ENCODE results near the gene AP1M1.

AP1M1 gene

GRCh38 chr19:16288544-16288943, 90.8 kb downstream of the AP1M1 start:
- Histone ChIP-seq H4K8ac (ENCODE audit: low read depth, low read length) (no peak overlapping the region), H3K27ac (ENCODE audit: low read depth, low read length) (no peak overlapping the region), H3K18ac (ENCODE audit: low read length) (no peak overlapping the region), H3K36me3 (ENCODE audit: control insufficient read depth in 1 of 2, insufficient read depth in 2 of 2, low read length in 2 of 2) (no peaks in the 10 kb centered on the region), H2AK5ac (ENCODE audit: low read length) (no peak overlapping the region), H3K4me3 (ENCODE audit: low read depth, low read length) (no peak overlapping the region), H3K23ac (ENCODE audit: low read length) (no peak overlapping the region), H2BK12ac (ENCODE audit: low read length) (no peak overlapping the region), H3K9ac (ENCODE audit: low read length) (no peak overlapping the region), H3K79me2 (ENCODE audit: control insufficient read depth, insufficient read depth, low read length, poor library complexity) (no peaks in the 10 kb centered on the region), H3K79me1 (ENCODE audit: low read length) (no peaks in the 10 kb centered on the region), H4K12ac (ENCODE audit: low read depth, low read length) (no peak overlapping the region), H3K27me3 (ENCODE audit: insufficient read depth, low read length) (no peaks in the 10 kb centered on the region), H3K14ac (ENCODE audit: low read length) (no peak overlapping the region), H2BK5ac (ENCODE audit: low read depth, low read length, poor library complexity) (no peak overlapping the region), H2BK120ac (ENCODE audit: insufficient read depth, low read length, poor library complexity) (no peak overlapping the region), H3K4me2 (ENCODE audit: low read length) (no peak overlapping the region), H3K9me3 (ENCODE audit: insufficient read depth, low read depth, low read length) (peaks cover 2% of the 10 kb centered on the region), H3K4ac (ENCODE audit: low read depth, low read length) (no peak overlapping the region), H4K91ac (ENCODE audit: low read depth, low read length) (no peak overlapping the region), H2AFZ (ENCODE audit: insufficient read depth, low read length, poor library complexity) (no peak overlapping the region), H3K4me1 (ENCODE audit: control insufficient read depth in 1 of 2, insufficient read depth in 2 of 2, low read length in 2 of 2) (no peaks in the 10 kb centered on the region)
- no peak for DNase-seq
- WGBS (ENCODE audit: extremely low coverage, insufficient coverage, insufficient read length), result no CpG with 5 or more reads among the region's 9 CpGs

- H3K27me3 ChIP-seq (ENCODE audit: insufficient read depth, low read length), result no peaks in the 10 kb centered on the region
- no peak overlapping the region for H3K4me2 ChIP-seq (ENCODE audit: low read length)
- no CpG with 5 or more reads among the region's 7 CpGs for WGBS (ENCODE audit: extremely low coverage, insufficient coverage, insufficient read length)
- no peak overlapping the region for H3K4me3 ChIP-seq (ENCODE audit: low read depth, low read length)
- no peak overlapping the region for H4K91ac ChIP-seq (ENCODE audit: low read depth, low read length)
- H3K36me3 ChIP-seq (ENCODE audit: control insufficient read depth in 1 of 2, insufficient read depth in 2 of 2, low read length in 2 of 2), result no peaks in the 10 kb centered on the region
- H4K8ac ChIP-seq (ENCODE audit: low read depth, low read length), result no peak overlapping the region
- H3K9me3 ChIP-seq (ENCODE audit: insufficient read depth, low read depth, low read length), result peaks cover 2% of the 10 kb centered on the region
- no peak overlapping the region for H3K9ac ChIP-seq (ENCODE audit: low read length)
- no peak for DNase-seq
- H3K18ac ChIP-seq (ENCODE audit: low read length), result no peak overlapping the region
- H2AFZ ChIP-seq (ENCODE audit: insufficient read depth, low read length, poor library complexity), result no peak overlapping the region
- H2BK5ac ChIP-seq (ENCODE audit: low read depth, low read length, poor library complexity), result no peak overlapping the region
- H3K79me2 ChIP-seq (ENCODE audit: control insufficient read depth, insufficient read depth, low read length, poor library complexity), result no peaks in the 10 kb centered on the region
- H4K12ac ChIP-seq (ENCODE audit: low read depth, low read length), result no peak overlapping the region
- no peak overlapping the region for H3K4ac ChIP-seq (ENCODE audit: low read depth, low read length)
- H2AK5ac ChIP-seq (ENCODE audit: low read length), result no peak overlapping the region
- H3K14ac ChIP-seq (ENCODE audit: low read length), result no peak overlapping the region
- no peak overlapping the region for H2BK120ac ChIP-seq (ENCODE audit: insufficient read depth, low read length, poor library complexity)
- no peak overlapping the region for H2BK12ac ChIP-seq (ENCODE audit: low read length)
- no peaks in the 10 kb centered on the region for H3K4me1 ChIP-seq (ENCODE audit: control insufficient read depth in 1 of 2, insufficient read depth in 2 of 2, low read length in 2 of 2)
- H3K27ac ChIP-seq (ENCODE audit: low read depth, low read length), result no peak overlapping the region
- no peaks in the 10 kb centered on the region for H3K79me1 ChIP-seq (ENCODE audit: low read length)
- H3K23ac ChIP-seq (ENCODE audit: low read length), result no peak overlapping the region
Observed at GRCh38 chr19:16289594-16289993, 91.9 kb downstream of the AP1M1 start.

- Histone ChIP-seq H2BK5ac (ENCODE audit: low read depth, low read length, poor library complexity) (no peak overlapping the region), H3K23ac (ENCODE audit: low read length) (no peak overlapping the region), H4K12ac (ENCODE audit: low read depth, low read length) (no peak overlapping the region), H2BK12ac (ENCODE audit: low read length) (no peak overlapping the region), H2AK5ac (ENCODE audit: low read length) (no peak overlapping the region), H3K9ac (ENCODE audit: low read length) (no peak overlapping the region), H3K14ac (ENCODE audit: low read length) (no peak overlapping the region), H4K91ac (ENCODE audit: low read depth, low read length) (no peak overlapping the region), H3K4me3 (ENCODE audit: low read depth, low read length) (no peak overlapping the region), H3K18ac (ENCODE audit: low read length) (no peak overlapping the region), H3K4ac (ENCODE audit: low read depth, low read length) (no peak overlapping the region), H3K36me3 (ENCODE audit: control insufficient read depth in 1 of 2, insufficient read depth in 2 of 2, low read length in 2 of 2) (no peaks in the 10 kb centered on the region), H4K8ac (ENCODE audit: low read depth, low read length) (no peak overlapping the region), H3K4me1 (ENCODE audit: control insufficient read depth in 1 of 2, insufficient read depth in 2 of 2, low read length in 2 of 2) (no peaks in the 10 kb centered on the region), H3K27ac (ENCODE audit: low read depth, low read length) (no peak overlapping the region), H3K9me3 (ENCODE audit: insufficient read depth, low read depth, low read length) (peaks cover 2% of the 10 kb centered on the region), H3K4me2 (ENCODE audit: low read length) (no peak overlapping the region), H3K27me3 (ENCODE audit: insufficient read depth, low read length) (no peaks in the 10 kb centered on the region), H3K79me1 (ENCODE audit: low read length) (no peaks in the 10 kb centered on the region), H3K79me2 (ENCODE audit: control insufficient read depth, insufficient read depth, low read length, poor library complexity) (no peaks in the 10 kb centered on the region), H2AFZ (ENCODE audit: insufficient read depth, low read length, poor library complexity) (no peak overlapping the region), H2BK120ac (ENCODE audit: insufficient read depth, low read length, poor library complexity) (no peak overlapping the region)
- no CpG with 5 or more reads among the region's 10 CpGs for WGBS (ENCODE audit: extremely low coverage, insufficient coverage, insufficient read length)
- DNase-seq, result no peak
Observed at GRCh38 chr19:16290692-16291091, 93.0 kb downstream of the AP1M1 start.

DNA sequence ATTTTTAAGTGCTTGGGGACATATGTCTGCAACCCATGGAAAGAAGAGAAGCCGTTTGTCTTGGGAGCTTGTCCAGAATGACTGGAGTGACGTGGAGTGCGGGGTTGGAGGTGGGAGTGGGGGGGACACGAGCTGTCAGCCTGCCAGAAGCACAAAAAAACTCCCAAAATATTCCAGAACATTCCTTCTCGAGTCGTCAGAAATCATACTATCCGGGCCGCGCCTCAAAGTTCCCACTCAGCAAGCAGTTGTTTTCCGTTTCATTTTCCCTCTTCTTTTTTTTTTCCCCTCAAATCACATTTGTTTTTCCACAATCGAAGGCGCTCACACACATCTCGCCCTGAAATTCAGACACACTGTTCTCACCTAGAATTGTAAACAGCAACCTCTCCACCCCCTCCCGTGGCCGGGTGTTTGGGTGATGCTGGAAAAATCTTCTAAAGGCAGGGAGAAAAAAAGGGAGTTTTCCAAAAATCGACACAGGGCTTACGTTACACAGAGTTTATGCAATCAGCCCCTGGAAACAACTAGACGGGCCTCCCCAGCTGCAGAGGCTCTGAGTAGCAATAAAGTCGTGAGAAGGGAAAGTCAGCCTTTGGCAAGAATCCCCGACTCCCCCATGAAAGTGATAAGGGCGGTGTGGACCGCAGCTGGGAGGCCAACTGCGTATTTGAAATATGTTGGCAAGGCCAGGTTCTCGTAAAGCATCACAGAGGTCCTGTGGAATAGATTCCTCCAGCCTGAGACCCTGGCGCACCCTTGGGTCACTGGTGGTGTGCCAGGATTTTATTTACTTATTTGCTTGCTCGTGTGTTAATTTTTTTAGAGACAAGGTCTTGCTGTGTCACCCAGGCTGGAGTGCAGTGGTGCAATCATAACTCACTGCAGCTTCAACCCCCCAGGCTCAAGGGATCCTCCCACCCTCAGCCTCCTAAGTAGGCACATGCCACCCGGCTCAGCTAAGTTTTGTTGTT, 95.7 kb downstream of the AP1M1 start:
- no peak overlapping the region for H3K9ac ChIP-seq (ENCODE audit: low read length)
- no peak overlapping the region for H3K4me3 ChIP-seq (ENCODE audit: low read depth, low read length)
- H3K9me3 ChIP-seq (ENCODE audit: insufficient read depth, low read depth, low read length), result peaks cover 2% of the 10 kb centered on the region
- no peak overlapping the region for H3K18ac ChIP-seq (ENCODE audit: low read length)
- H3K23ac ChIP-seq (ENCODE audit: low read length), result no peak overlapping the region
- H3K14ac ChIP-seq (ENCODE audit: low read length), result no peak overlapping the region
- H2AK5ac ChIP-seq (ENCODE audit: low read length), result no peak overlapping the region
- no peak overlapping the region for H3K4ac ChIP-seq (ENCODE audit: low read depth, low read length)
- H3K79me2 ChIP-seq (ENCODE audit: control insufficient read depth, insufficient read depth, low read length, poor library complexity), result no peaks in the 10 kb centered on the region
- no peaks in the 10 kb centered on the region for H3K4me1 ChIP-seq (ENCODE audit: control insufficient read depth in 1 of 2, insufficient read depth in 2 of 2, low read length in 2 of 2)
- peak in 1 of 2 donors; percentile 19 for DNase-seq
- no peak overlapping the region for H4K8ac ChIP-seq (ENCODE audit: low read depth, low read length)
- WGBS (ENCODE audit: extremely low coverage, insufficient coverage, insufficient read length), result 100% methylated on average over 2 of the region's 27 CpGs
- H3K27ac ChIP-seq (ENCODE audit: low read depth, low read length), result no peak overlapping the region
- no peak overlapping the region for H4K91ac ChIP-seq (ENCODE audit: low read depth, low read length)
- no peaks in the 10 kb centered on the region for H3K79me1 ChIP-seq (ENCODE audit: low read length)
- H2BK5ac ChIP-seq (ENCODE audit: low read depth, low read length, poor library complexity), result no peak overlapping the region
- H3K36me3 ChIP-seq (ENCODE audit: control insufficient read depth in 1 of 2, insufficient read depth in 2 of 2, low read length in 2 of 2), result no peaks in the 10 kb centered on the region
- H3K4me2 ChIP-seq (ENCODE audit: low read length), result no peak overlapping the region
- H2BK12ac ChIP-seq (ENCODE audit: low read length), result no peak overlapping the region
- no peak overlapping the region for H2AFZ ChIP-seq (ENCODE audit: insufficient read depth, low read length, poor library complexity)
- no peak overlapping the region for H4K12ac ChIP-seq (ENCODE audit: low read depth, low read length)
- H3K27me3 ChIP-seq (ENCODE audit: insufficient read depth, low read length), result no peaks in the 10 kb centered on the region
- H2BK120ac ChIP-seq (ENCODE audit: insufficient read depth, low read length, poor library complexity), result no peak overlapping the region

All from trophoblast cell (in vitro differentiated cells and primary cell).